HG02840 (cell line): ENCODE results near the gene ZFP36.

ENCODE experiments used
- ATAC-seq: cut with Tn5 transposase; IDR thresholded peaks from one replicate; pipeline ENCODE4 v1.9.1; 2021; ENCODE audit warnings: mild to moderate bottlenecking, moderate library complexity, moderate number of reproducible peaks; ENCODE audit not compliant: unreplicated experiment, low FRiP score

The ZFP36 gene

GRCh38 chr19:39415111-39416046 is 8.7 kb downstream of the ZFP36 start:
- no peak for ATAC-seq

GRCh38 chr19:39416152-39417120 is 9.8 kb downstream of the ZFP36 start:
- no peak for ATAC-seq

GRCh38 chr19:39417463-39418181 is 11.0 kb downstream of the ZFP36 start:
- ATAC-seq: no peak

- ATAC-seq: no peak
These were observed 12.4 kb downstream of the ZFP36 start for GRCh38 chr19:39419003-39419402.

- ATAC-seq: no peak
These were observed 14.1 kb downstream of the ZFP36 start for GRCh38 chr19:39420769-39421168.

GRCh38 chr19:39422020-39422419 is 15.4 kb downstream of the ZFP36 start:
- ATAC-seq: no peak

GRCh38 chr19:39423258-39424086 is 16.8 kb downstream of the ZFP36 start:
- ATAC-seq: no peak

GRCh38 chr19:39424934-39425333 is 18.3 kb downstream of the ZFP36 start:
- no peak for ATAC-seq

- ATAC-seq: no peak
These were observed 19.1 kb downstream of the ZFP36 start for GRCh38 chr19:39425744-39426143.

GRCh38 chr19:39426170-39426569 is 19.5 kb downstream of the ZFP36 start:
- ATAC-seq: no peak

GRCh38 chr19:39427707-39428106 is 21.1 kb downstream of the ZFP36 start:
- ATAC-seq: no peak

GRCh38 chr19:39428283-39429112 is 21.9 kb downstream of the ZFP36 start:
- no peak for ATAC-seq

GRCh38 chr19:39430675-39431593 is 24.3 kb downstream of the ZFP36 start:
- no peak for ATAC-seq

GRCh38 chr19:39432677-39433025 is 26.0 kb downstream of the ZFP36 start:
- no peak for ATAC-seq

GRCh38 chr19:39433480-39434079 is 26.9 kb downstream of the ZFP36 start:
- ATAC-seq: no peak

GRCh38 chr19:39434123-39435076 is 27.8 kb downstream of the ZFP36 start:
- ATAC-seq: no peak
